CD4-positive, alpha-beta T cell treated with Interleukin-17A for 1 hour (primary cell): ENCODE data around the gene AJUBA.
"Not testable (repeated sequence)": the region's sequence is repeated elsewhere in the genome, so short reads cannot be mapped to it uniquely, and the experiment has no call there.

Source experiments
- DNase-seq: peaks from one replicate; pipeline ENCODE4 v3.0.0-alpha.2; 2020

Gene AJUBA

DNA sequence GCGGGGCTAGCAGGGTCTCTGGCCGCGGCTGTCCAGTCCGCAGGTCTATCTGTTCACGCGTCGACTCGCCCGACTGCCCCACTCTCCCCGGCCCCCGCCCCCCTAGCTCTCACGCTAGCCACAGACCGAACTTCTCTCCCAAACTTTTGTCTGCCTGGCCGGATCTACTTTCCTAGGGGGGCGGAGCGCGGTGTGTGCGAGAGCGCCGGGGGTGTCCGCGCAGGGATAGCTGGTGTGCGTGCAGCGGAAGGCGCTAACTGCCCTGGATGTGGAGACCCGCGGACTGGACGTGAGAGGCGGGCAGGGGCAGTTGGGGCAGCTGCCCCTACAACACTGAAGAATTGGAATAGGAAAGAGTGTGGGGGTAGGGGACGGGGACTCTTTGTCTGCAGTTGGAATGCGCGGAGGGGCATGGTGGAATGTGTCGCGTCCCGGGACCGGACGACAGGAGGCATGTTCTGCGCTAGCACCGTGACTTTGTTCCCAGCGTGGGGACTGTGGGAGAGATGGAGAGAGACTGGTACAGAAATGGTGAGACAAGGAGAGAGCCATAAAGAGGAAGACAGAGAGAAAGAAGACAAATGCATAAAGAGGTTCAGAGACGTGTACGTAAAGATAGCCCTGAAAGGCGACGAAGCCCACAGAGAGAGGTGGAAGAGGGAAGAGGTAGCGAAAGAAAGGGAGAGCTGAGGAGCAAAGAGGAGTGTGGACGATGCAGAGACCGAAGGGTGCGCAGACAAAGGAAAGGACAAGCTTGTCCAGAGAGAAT is at the start of gene AJUBA:
Gene AJUBA, minus strand, starts transcription at position 75 of the 769 bp plus-strand sequence. CDS start 285 bp downstream, outside the sequence.
- peak; percentile 78 for DNase-seq

DNA sequence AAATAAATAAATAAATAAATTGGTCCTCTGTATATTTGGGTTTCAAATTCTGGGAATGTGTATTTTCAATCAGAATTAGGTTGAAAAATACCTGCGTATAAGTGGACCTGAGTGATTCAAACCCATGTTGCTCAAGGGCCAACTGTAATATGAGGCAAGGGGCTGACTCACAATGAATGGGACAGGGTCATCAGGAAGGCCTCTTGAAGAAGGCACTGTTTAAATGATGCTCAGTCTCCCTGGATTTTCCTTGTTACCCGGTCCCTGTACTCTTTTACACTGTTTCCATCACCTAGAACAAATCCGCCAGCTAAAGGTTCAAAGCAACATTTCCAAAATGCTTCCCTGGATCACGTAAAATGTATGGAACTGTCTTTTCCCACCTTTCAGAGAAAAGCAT is 48.6 kb upstream of the AJUBA start:
- no peak for DNase-seq

DNA sequence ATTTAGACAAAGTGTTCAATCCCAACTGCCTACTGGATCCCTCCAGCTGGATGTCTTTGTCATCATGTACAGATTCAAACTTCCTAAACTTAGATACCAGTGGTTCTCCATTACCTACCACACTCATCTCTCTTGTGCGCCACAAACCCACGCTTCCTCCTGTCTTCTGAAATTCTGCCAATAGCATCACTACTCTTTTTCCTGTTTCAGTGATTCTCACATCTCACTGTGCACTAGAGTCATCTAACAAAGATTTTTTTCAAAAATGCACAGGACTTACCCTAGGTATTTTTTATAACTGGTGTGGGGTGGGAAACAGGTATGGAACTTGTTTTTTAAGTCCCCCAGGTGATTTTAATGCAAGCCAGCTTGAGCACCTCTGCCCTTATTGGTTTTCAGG is 46.4 kb upstream of the AJUBA start:
- DNase-seq: peak; percentile 48

GRCh38 chr14:23025151-23025814 is 42.9 kb upstream of the AJUBA start:
- DNase-seq: no peak

DNA sequence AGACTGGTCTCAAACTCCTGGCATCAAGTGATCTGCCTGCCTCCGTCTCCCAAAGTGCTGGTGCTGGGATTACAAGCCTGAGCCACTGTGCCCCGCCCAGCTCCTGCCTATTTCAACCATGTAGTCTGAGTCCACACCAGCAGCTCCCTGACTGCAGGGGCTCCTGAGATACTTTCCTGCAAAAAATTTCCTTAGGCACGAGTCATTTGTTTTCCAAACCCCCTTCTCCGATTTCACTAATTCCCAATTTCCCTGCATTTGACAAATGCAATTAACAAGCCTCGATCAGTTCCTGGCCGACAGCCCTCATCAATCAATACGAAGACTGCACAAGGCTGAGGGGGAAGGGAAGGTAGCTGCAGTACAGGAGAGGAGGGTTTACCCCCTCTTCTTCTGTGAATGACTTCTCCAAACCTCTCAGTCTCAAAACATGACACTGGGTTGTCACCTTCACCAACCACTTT is 42.3 kb upstream of the AJUBA start:
- DNase-seq: no peak

- DNase-seq: no peak
These were observed 41.4 kb upstream of the AJUBA start for GRCh38 chr14:23023795-23024152.

- no peak for DNase-seq
These were observed 40.9 kb upstream of the AJUBA start for GRCh38 chr14:23023022-23023794.

DNA sequence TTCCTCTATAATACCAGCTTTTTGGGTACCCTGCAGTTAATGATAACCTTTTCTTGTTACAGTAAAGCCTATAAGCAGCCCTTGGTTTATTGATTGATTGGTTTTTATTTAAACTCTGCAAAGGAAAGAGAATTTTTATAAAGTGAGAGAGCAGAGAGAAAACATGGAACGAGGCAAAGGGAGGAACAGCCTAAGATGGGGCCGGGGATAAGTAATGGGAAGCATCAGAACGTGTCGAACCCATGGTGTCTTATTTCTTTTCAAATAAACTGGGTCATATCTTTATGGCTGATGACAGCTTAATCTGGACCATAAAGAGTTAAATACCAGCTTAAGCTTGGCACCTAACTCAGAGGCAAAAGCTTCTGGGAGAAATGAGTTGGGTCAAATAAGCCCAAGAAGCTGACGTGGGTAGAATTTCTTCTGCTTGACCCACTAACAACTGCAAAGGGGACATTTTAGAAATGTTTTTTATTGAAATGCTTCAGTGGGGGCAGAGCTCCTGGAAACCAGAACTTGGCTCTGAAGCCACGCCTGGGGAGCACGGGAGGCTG is 39.6 kb upstream of the AJUBA start:
- DNase-seq: no peak

DNA sequence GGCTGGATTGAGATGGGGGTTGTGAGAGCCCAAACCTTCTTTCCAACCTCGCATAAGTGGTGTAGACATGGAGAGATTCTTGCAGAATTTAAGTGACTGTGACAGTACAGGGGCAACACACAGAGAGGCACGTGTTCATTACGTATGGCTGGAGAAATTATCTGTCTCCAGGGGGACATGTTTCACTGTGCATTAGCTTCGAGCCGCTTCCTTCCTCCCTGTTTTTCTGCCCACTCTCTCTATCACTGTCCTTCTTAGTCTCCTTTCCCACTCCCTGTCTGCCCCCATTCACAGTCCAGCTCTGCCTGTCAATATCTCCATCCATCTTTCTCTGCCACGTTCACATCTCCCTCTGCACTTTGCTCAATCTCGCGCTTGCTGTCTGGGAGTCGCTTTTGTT is 39.1 kb upstream of the AJUBA start:
- DNase-seq: no peak

GRCh38 chr14:23020143-23021128 is 38.1 kb upstream of the AJUBA start:
- DNase-seq: no peak

GRCh38 chr14:23018107-23018506 is 35.8 kb upstream of the AJUBA start:
- no peak for DNase-seq

DNA sequence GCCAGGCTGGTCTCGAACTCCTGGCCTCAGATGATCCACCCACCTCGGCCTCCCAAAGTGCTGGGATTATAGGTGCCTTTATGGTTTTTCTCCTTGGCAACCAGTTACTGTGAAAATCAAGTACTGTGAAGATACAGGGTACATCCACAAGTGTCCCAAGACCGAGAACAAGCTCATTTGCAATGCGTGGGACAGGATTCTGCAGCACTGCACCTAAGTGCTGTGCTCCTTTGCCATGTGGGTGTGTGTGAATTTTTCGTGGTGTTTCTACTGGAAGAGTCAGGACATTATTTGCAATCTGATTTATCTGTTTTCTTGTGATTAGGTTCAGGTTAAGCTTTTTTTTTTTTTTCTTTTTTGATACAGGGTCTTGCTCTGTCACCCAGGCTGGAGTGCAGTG is 34.7 kb upstream of the AJUBA start:
- DNase-seq: no peak

- DNase-seq: no peak
These were observed 33.3 kb upstream of the AJUBA start for GRCh38 chr14:23015618-23016017.

DNA sequence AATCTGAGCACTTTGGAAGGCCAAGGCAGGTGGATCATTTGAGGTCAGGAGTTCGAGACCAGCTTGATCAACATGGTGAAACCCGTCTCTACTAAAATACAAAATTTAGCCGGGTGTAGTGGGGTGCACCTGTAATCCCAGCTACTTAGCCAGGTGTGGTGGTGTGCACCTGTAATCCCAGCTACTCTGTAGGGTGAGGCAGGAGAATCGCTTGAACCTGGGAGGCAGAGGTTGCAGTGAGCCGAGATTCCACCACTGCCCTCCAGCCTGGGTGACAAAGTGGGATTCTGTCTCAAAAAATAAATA is 31.4 kb upstream of the AJUBA start:
- DNase-seq: not testable (repeated sequence)

- DNase-seq: no peak
These were observed 30.9 kb upstream of the AJUBA start for GRCh38 chr14:23013054-23013748.

DNA sequence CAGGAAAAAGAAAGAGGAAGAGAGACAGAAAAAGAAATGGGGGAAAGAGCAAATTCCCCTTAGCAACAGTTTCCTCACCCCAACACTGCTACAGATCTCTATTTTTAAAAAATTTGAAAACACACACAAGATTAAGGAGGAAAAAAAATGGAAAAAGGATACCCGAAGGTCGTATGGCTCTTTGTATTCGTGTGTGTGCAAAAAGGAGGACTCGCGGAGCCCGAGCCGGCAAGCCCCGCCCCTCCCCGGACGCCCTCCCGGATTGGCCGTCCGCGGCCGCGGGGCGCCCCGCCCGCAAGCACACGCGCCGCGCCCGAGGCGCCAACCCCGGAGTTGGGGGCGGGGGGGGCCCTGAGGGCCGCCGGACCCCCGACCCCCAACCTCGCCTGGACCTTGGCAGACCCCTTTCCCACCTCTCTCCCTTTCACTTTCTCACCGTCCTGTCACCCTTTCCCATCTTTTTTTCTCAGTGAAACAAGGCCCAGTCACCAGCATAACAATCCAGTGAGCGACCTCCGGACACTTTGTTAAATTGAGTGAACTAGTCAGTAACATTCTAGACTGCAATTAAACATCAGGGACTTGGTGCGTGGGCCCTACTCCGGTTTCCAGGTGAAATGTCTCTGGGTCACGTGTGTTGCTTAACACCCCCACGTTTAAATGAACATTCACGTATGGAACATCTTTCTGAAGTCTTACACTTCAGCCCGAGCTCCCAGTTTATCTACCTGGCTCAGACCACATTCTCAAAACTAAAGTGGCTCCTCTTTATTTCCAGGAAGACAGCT is 27.8 kb upstream of the AJUBA start, which contains the start of gene C14orf93:
Gene C14orf93, minus strand, starts transcription at position 205 of the 788 bp plus-strand sequence. CDS start 11,120 bp downstream, outside the sequence.
- peak; percentile 80 for DNase-seq

DNA sequence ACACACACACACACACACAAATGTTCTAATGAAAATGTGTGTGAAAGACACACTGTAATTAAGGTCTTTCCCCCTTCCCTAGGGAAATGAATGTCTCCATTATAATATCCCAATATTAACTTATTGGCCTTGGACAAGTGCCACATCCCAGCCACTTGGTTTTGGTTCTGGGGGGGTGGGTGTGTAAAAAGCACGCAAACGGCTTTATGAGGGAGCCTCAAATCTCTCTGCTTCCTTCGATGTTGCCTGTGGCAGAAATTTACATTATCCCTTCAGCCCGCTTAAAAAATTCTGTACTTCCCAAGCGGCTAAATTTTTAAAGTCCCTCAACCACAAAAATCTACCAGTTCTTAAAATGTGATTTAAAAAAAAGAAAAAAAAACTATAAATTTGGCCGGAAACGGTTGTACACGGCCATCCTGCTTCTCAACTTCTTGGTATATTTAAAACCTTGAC is 27.2 kb upstream of the AJUBA start:
- DNase-seq: no peak

GRCh38 chr14:23008831-23009230 is 26.5 kb upstream of the AJUBA start:
- no peak for DNase-seq

- DNase-seq: peak; percentile 99
These were observed 24.4 kb upstream of the AJUBA start for GRCh38 chr14:23006544-23007419.

- DNase-seq: no peak
These were observed 23.8 kb upstream of the AJUBA start for GRCh38 chr14:23006188-23006534.
